ENCODE results near the gene APBB2.
"Not testable (repeated sequence)": the region's sequence is repeated elsewhere in the genome, so short reads cannot be mapped to it uniquely, and the experiment has no call there.

The APBB2 gene

DNA sequence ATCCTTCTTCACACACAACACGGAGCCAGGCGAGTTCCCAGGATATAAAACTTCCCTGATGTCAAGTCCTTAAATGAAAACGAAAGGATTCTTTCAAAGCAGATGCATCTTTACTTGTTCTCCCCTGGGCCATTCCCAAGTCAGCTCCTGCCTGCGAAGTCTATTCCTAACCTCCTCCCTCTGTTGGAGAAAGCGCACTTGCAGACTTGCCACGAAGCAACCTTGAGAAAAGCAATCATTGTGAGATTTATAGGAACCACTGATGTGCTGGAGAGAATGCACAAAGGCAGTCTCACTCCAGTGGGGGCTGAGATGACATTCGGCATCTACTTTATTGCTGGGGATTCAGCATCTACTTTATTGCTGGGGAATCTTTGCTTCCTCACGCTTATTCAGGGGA, 308.9 kb downstream of the APBB2 start:
- Histone ChIP-seq H3K9me3 (ENCODE audit: low read depth, low read length) (no peaks in the 10 kb centered on the region), H3K4me3 (no peak overlapping the region), H3K27ac (no peak overlapping the region), H3K36me3 (ENCODE audit: insufficient read depth, low read length) (no peaks in the 10 kb centered on the region), H3K9ac (ENCODE audit: insufficient read length) (no peak overlapping the region)
- TF ChIP-seq FOXP2 (optimal IDR thresholded peaks at IDR 0.05; ENCODE audit: control extremely low read depth, extremely low read length, insufficient read depth) (no peak), POLR2AphosphoS5 (IDR thresholded peaks at IDR 0.05; ENCODE audit: borderline replicate concordance, low read depth, low read length) (no peak), EZH2 (IDR thresholded peaks at IDR 0.05) (no peak)
- no peak for DNase-seq (ENCODE audit: low read depth, low spot score)

DNA sequence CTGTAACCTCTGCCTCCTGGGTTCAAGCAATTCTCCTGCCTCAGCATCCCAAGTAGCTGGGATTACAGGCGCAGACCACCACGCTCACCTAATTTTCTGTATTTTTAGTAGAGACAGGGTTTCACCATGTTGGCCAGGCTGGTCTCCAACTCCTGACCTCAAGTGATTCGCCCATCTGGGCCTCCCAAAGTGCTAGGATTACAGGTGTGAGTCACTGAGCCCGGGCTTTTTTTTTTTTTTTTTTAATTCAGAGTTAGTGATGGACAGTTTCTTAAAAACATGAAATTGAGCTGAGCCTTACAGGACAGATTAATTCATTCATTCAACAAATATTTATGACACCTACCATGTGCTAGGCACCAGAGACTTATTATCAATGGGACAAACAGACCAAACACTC, 313.8 kb downstream of the APBB2 start:
- H3K9me3 ChIP-seq (ENCODE audit: low read depth, low read length); H3K27ac ChIP-seq; DNase-seq (ENCODE audit: low read depth, low spot score); H3K4me3 ChIP-seq; H3K9ac ChIP-seq (ENCODE audit: insufficient read length); H3K36me3 ChIP-seq (ENCODE audit: insufficient read depth, low read length): not testable (repeated sequence)

DNA sequence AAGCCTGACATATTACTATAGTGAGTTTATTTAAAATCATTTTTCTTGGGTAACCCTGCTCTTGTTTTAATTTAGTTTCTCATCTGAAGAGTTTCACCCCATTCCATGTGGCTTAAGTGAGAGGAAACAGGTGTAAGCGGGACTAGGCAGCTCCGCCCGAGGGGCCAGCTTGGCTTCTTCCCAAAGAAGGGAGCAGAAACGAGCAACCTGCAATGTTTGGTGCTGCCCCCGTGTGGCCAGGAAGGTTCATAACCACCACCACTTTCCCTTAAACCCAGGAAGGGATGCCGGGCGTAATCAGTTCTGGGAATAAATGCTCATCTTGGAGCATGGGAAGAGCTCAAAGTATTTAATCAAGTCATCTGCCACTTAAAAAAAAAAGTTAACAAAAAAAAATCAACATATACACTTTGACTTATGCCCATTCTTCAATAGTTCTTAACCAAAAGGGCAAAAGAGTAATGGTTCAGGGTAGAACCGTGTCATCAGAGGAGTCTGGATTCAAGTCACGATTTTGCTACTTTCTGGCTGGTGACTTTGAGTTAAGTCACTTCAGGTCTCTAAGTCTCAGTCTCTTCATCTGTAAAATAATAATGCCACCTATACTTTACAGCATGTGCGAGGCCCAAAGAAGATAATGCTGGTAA, 316.7 kb downstream of the APBB2 start:
- DNase-seq (ENCODE audit: low read depth, low spot score) = no peak
- Histone ChIP-seq H3K36me3 (ENCODE audit: insufficient read depth, low read length) (no peaks in the 10 kb centered on the region), H3K4me3 (peak overlapping the region; percentile 56), H3K9ac (ENCODE audit: insufficient read length) (no peak overlapping the region), H3K9me3 (ENCODE audit: low read depth, low read length) (no peaks in the 10 kb centered on the region), H3K27ac (no peak overlapping the region)
- no peak for TF ChIP-seq FOXP2 (optimal IDR thresholded peaks at IDR 0.05; ENCODE audit: control extremely low read depth, extremely low read length, insufficient read depth)
- TF ChIP-seq POLR2AphosphoS5 (IDR thresholded peaks at IDR 0.05; ENCODE audit: borderline replicate concordance, low read depth, low read length) = no peak
- TF ChIP-seq EZH2 (IDR thresholded peaks at IDR 0.05) = no peak

DNA sequence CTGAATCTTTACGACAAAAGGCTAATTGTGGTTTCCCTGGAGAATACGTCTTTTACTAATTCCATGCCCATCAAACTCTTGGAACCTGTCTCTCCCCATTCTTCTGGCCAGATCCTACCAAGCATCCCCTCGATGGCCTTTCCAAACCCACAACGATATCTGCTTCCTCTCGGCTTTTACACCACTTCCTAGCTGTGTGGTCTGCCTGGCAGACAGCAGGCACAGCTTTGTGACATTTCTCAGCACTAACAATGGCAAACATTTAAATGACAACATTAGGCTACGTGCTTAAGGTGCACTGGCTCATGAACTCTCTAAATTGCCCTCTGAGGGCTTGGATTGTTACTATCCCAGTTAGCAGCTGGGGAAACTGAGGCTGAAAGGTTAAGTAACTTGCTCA, 323.6 kb downstream of the APBB2 start:
- no peak for DNase-seq (ENCODE audit: low read depth, low spot score)
- H3K9ac ChIP-seq (ENCODE audit: insufficient read length) = no peak overlapping the region
- H3K36me3 ChIP-seq (ENCODE audit: insufficient read depth, low read length) = no peaks in the 10 kb centered on the region; the same call in 1 of the 2 replicates
- TF ChIP-seq FOXP2 (optimal IDR thresholded peaks at IDR 0.05; ENCODE audit: control extremely low read depth, extremely low read length, insufficient read depth) (no peak), EZH2 (IDR thresholded peaks at IDR 0.05) (no peak), POLR2AphosphoS5 (IDR thresholded peaks at IDR 0.05; ENCODE audit: borderline replicate concordance, low read depth, low read length) (no peak)
- H3K4me3 ChIP-seq = no peak overlapping the region
- H3K9me3 ChIP-seq (ENCODE audit: low read depth, low read length) = no peaks in the 10 kb centered on the region
- no peak overlapping the region for H3K27ac ChIP-seq

DNA sequence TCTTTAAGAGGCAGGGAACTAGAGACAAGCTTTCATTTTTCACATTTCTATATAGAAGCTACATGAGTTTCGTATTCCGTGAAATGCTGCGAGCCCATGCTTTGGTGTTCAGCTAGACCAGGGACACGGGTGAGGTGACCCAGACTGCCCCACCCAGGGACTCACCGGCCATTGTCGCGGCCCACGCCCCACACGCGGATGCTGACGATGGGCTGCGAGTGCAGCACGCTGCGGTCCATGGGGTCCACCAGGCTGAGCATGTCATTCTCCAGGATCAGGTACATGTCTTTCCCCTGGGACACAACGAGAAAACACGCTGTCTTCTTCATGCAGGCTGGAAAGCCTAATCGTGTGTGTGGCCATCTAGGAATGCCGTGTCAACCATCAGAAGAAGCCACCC, 324.1 kb downstream of the APBB2 start:
- Histone ChIP-seq H3K36me3 (ENCODE audit: insufficient read depth, low read length) (no peaks in the 10 kb centered on the region; the same call in 1 of the 2 replicates), H3K27ac (no peak overlapping the region), H3K9me3 (ENCODE audit: low read depth, low read length) (no peaks in the 10 kb centered on the region), H3K4me3 (no peak overlapping the region), H3K9ac (ENCODE audit: insufficient read length) (no peak overlapping the region)
- no peak for TF ChIP-seq FOXP2 (optimal IDR thresholded peaks at IDR 0.05; ENCODE audit: control extremely low read depth, extremely low read length, insufficient read depth)
- TF ChIP-seq EZH2 (IDR thresholded peaks at IDR 0.05) = no peak
- TF ChIP-seq POLR2AphosphoS5 (IDR thresholded peaks at IDR 0.05; ENCODE audit: borderline replicate concordance, low read depth, low read length) = no peak
- no peak for DNase-seq (ENCODE audit: low read depth, low spot score)

DNA sequence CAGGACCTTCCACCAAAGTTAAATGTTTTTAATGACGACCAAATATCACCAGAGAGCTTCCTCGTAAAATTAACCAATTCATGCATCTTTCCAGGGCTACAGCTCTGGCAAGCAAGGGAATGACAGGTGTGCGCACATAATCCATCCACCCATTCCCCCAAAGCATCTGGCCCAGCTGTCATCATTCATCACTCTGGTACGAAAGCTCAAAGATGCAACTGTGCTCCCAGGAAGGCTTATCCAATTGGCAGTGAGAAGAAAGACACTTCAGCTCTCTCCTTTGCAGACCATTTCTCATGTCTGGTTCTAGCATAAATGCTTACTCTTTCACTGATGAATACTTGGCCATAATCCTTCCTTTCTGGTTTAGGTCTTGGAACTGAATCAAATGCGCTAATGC, 325.4 kb downstream of the APBB2 start:
- Histone ChIP-seq H3K36me3 (ENCODE audit: insufficient read depth, low read length) (no peaks in the 10 kb centered on the region; the same call in 1 of the 2 replicates), H3K4me3 (no peak overlapping the region), H3K27ac (no peak overlapping the region), H3K9me3 (ENCODE audit: low read depth, low read length) (no peaks in the 10 kb centered on the region), H3K9ac (ENCODE audit: insufficient read length) (no peak overlapping the region)
- DNase-seq (ENCODE audit: low read depth, low spot score) = no peak
- TF ChIP-seq FOXP2 (optimal IDR thresholded peaks at IDR 0.05; ENCODE audit: control extremely low read depth, extremely low read length, insufficient read depth) (no peak), POLR2AphosphoS5 (IDR thresholded peaks at IDR 0.05; ENCODE audit: borderline replicate concordance, low read depth, low read length) (no peak)

DNA sequence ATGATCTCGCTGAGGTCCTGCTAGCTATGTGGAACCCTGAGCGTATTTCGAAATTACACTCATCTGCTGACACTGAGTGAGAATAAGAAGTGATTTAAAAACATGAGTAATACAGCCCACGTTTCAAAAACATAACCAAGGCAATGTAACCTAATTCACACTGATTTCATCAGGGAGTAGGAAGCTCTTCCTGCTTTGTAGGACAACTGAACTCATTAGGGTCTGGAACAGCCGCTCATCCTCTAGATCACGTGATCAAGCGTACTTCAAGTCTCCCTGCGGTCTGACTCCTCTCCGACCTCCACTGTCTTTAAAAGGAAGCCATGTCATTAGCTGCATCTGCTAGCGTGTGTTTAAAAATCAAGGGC, 326.6 kb downstream of the APBB2 start:
- peak overlapping the region; percentile 43 for H3K9ac ChIP-seq (ENCODE audit: insufficient read length)
- peak overlapping the region; percentile 63 for H3K4me3 ChIP-seq
- TF ChIP-seq POLR2AphosphoS5 (IDR thresholded peaks at IDR 0.05; ENCODE audit: borderline replicate concordance, low read depth, low read length) (no peak), FOXP2 (optimal IDR thresholded peaks at IDR 0.05; ENCODE audit: control extremely low read depth, extremely low read length, insufficient read depth) (no peak), EZH2 (IDR thresholded peaks at IDR 0.05) (no peak)
- no peaks in the 10 kb centered on the region; the same call in 1 of the 2 replicates for H3K36me3 ChIP-seq (ENCODE audit: insufficient read depth, low read length)
- H3K9me3 ChIP-seq (ENCODE audit: low read depth, low read length) = no peaks in the 10 kb centered on the region
- peak overlapping the region; percentile 92 for H3K27ac ChIP-seq
- DNase-seq (ENCODE audit: low read depth, low spot score) = no peak

DNA sequence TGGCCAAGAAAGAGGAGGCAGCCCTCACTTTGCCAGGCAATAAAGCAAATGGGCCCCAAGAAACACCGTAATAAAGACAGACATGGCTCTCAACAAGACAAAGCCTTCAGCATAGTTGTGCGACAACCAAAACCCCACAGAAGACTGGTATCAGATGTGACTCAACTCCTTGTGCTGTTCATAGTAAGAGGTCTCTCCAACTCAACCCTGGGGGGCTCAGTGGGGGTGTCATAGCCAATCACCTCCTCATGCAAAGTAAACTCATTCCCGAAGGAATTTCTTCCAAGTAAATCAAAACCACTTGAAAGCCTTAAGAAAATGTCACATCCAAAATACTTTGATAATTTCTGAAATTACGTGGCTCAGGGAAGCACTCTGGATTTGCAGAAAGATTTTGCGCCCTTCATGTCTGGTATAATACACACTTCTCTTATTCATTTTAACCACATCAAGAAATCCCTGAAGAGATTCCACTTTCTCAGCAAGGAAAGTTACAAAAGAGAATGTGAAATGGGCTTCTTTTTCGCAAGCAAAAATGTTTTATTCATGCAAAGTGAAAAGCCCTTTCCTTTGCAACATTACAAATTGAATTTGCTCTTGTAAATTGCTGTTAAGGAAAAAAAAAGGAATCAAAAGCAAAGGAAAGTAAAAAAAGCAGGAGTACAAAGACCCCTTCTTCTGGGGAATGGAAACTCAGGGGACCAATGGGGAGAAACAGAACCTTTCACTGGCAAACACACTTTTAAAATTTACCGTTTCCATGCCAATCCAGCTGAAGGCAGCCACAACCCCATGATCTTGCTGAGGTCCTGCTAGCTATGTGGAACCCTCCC, 327.2 kb downstream of the APBB2 start:
- Histone ChIP-seq H3K27ac (peak overlapping the region; percentile 92), H3K36me3 (ENCODE audit: insufficient read depth, low read length) (no peaks in the 10 kb centered on the region; the same call in 1 of the 2 replicates), H3K9me3 (ENCODE audit: low read depth, low read length) (no peaks in the 10 kb centered on the region), H3K4me3 (peak overlapping the region; percentile 63), H3K9ac (ENCODE audit: insufficient read length) (peak overlapping the region; percentile 43)
- TF ChIP-seq FOXP2 (optimal IDR thresholded peaks at IDR 0.05; ENCODE audit: control extremely low read depth, extremely low read length, insufficient read depth) (no peak), EZH2 (IDR thresholded peaks at IDR 0.05) (no peak), POLR2AphosphoS5 (IDR thresholded peaks at IDR 0.05; ENCODE audit: borderline replicate concordance, low read depth, low read length) (no peak)
- no peak for DNase-seq (ENCODE audit: low read depth, low spot score)
